Astrocyte (in vitro differentiated cells and primary cell): ENCODE data around the gene THG1L. TPM values are rescaled to one million over a fixed set of nuclear protein-coding genes. Genes with fewer than 3 reads are reported as not detected.

Experiments used
- DNase-seq: peaks from one replicate; pipeline ENCODE4 v3.0.0-alpha.2; 2010; ENCODE audit warnings: low read depth
- FAIRE-seq: peaks from 2 replicates; lab custom pipeline; 2011; peaks lifted over from hg19 to GRCh38; lab: Jason Lieb, UNC
- H2AFZ ChIP-seq: 2 replicates; pipeline ENCODE4 v1.6.0; 2012; ENCODE audit warnings: low read depth, low read length, inconsistent platforms
- H3K27ac ChIP-seq: 2 replicates; pipeline ENCODE4 v1.5.1; 2011; ENCODE audit warnings: low read depth, low read length, inconsistent platforms
- H3K27me3 ChIP-seq: 2 replicates; pipeline ENCODE4 v1.6.0; 2011; ENCODE audit warnings: low read length, inconsistent platforms; ENCODE audit not compliant: insufficient read depth
- H3K36me3 ChIP-seq: 2 replicates; pipeline ENCODE4 v1.5.1; 2011; ENCODE audit warnings: low read length, inconsistent platforms; ENCODE audit not compliant: insufficient read depth
- H3K4me1 ChIP-seq: 2 replicates; pipeline ENCODE4 v1.5.1; 2011; ENCODE audit warnings: low read length, inconsistent platforms; ENCODE audit not compliant: insufficient read depth
- H3K4me2 ChIP-seq: 2 replicates; pipeline ENCODE4 v1.6.0; 2012; ENCODE audit warnings: low read length, inconsistent platforms
- H3K4me3 ChIP-seq: 2 replicates; pipeline ENCODE4 v1.5.1; 2011; ENCODE audit warnings: low read depth, mild to moderate bottlenecking, low read length, inconsistent platforms; ENCODE audit not compliant: insufficient read depth
- H3K79me2 ChIP-seq: 2 replicates; pipeline ENCODE4 v1.6.0; 2012; ENCODE audit warnings: mild to moderate bottlenecking, low read length, inconsistent platforms; ENCODE audit not compliant: insufficient read depth
- H3K9ac ChIP-seq: 2 replicates; pipeline ENCODE4 v1.6.0; 2012; ENCODE audit warnings: mild to moderate bottlenecking, low read length, inconsistent platforms
- H3K9me3 ChIP-seq: 2 replicates; pipeline ENCODE4 v1.5.1; 2012; ENCODE audit warnings: low read depth, mild to moderate bottlenecking, low read length, inconsistent platforms; ENCODE audit not compliant: insufficient read depth
- H4K20me1 ChIP-seq: 2 replicates; pipeline ENCODE4 v1.6.0; 2012; ENCODE audit warnings: low read length, inconsistent platforms; ENCODE audit not compliant: insufficient read depth
- H3K27ac Mint-ChIP-seq: one replicate; pipeline ENCODE4 v1.8.0; 2021; ENCODE audit warnings: mild to moderate bottlenecking, mixed read lengths; ENCODE audit not compliant: unreplicated experiment
- H3K27me3 Mint-ChIP-seq: one replicate; pipeline ENCODE4 v1.8.0; 2021; ENCODE audit warnings: low read depth, mixed read lengths; ENCODE audit not compliant: unreplicated experiment
- H3K36me3 Mint-ChIP-seq: one replicate; pipeline ENCODE4 v1.8.0; 2021; ENCODE audit warnings: low read depth, mixed read lengths; ENCODE audit not compliant: unreplicated experiment
- H3K4me1 Mint-ChIP-seq: one replicate; pipeline ENCODE4 v1.8.0; 2021; ENCODE audit warnings: low read depth, mixed read lengths; ENCODE audit not compliant: unreplicated experiment
- H3K4me3 Mint-ChIP-seq: one replicate; pipeline ENCODE4 v1.8.0; 2021; ENCODE audit warnings: mild to moderate bottlenecking, moderate library complexity, mixed read lengths; ENCODE audit not compliant: unreplicated experiment
- H3K9me3 Mint-ChIP-seq: one replicate; pipeline ENCODE4 v1.8.0; 2021; ENCODE audit warnings: mild to moderate bottlenecking, mixed read lengths; ENCODE audit not compliant: unreplicated experiment
- EZH2 ChIP-seq: IDR thresholded peaks from 2 replicates; pipeline ENCODE4 v1.6.1; 2012; ENCODE audit warnings: mild to moderate bottlenecking, low read length, inconsistent platforms; ENCODE audit not compliant: insufficient read depth
- total RNA-seq: library from RNA; stranded (reverse); gene quantifications from 2 replicates; pipeline ENCODE4 v1.2.1, GENCODE V29; 2021
- TF ChIP-seq, protein P1 (sequence below): IDR thresholded peaks from 2 replicates; pipeline ENCODE4 v1.5.1; 2011; ENCODE audit warnings: low read depth, mild to moderate bottlenecking, inconsistent platforms, low read length, moderate library complexity; ENCODE audit not compliant: insufficient read depth

Gene THG1L
- total RNA-seq, 1 donor from 2014 or later, result 9.7 TPM

GRCh38 chr5:157743163-157744050 lies 12.2 kb downstream of the THG1L start, which contains the start of gene LSM11:
Gene LSM11 (plus strand): TSS chr5:157743712. CDS start chr5:157743751, 39 bp downstream.
- peak within 1 kb of the TSS; percentile 65 for H3K27ac ChIP-seq
- Mint-ChIP-seq H3K27ac (peak within 1 kb of the TSS; percentile 67), H3K4me1 (peaks cover 9% of the 10 kb centered on the region), H3K36me3 (no peaks in the 10 kb centered on the region), H3K9me3 (no peaks in the 10 kb centered on the region), H3K4me3 (peak within 1 kb of the TSS; percentile 92), H3K27me3 (no peaks in the 10 kb centered on the region)
- peak within 1 kb of the TSS; percentile 92 for H3K9ac ChIP-seq
- peak within 1 kb of the TSS; percentile 93 for H2AFZ ChIP-seq
- no peak for FAIRE-seq
- no peaks in the 10 kb centered on the region for H4K20me1 ChIP-seq
- TF ChIP-seq EZH2, result no peak
- TF ChIP-seq, protein P1, sequence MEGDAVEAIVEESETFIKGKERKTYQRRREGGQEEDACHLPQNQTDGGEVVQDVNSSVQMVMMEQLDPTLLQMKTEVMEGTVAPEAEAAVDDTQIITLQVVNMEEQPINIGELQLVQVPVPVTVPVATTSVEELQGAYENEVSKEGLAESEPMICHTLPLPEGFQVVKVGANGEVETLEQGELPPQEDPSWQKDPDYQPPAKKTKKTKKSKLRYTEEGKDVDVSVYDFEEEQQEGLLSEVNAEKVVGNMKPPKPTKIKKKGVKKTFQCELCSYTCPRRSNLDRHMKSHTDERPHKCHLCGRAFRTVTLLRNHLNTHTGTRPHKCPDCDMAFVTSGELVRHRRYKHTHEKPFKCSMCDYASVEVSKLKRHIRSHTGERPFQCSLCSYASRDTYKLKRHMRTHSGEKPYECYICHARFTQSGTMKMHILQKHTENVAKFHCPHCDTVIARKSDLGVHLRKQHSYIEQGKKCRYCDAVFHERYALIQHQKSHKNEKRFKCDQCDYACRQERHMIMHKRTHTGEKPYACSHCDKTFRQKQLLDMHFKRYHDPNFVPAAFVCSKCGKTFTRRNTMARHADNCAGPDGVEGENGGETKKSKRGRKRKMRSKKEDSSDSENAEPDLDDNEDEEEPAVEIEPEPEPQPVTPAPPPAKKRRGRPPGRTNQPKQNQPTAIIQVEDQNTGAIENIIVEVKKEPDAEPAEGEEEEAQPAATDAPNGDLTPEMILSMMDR, result peak; percentile 83
- H3K4me1 ChIP-seq, result peaks cover 14% of the 10 kb centered on the region
- peaks cover 6% of the 10 kb centered on the region for H3K36me3 ChIP-seq
- H3K4me3 ChIP-seq, result peak within 1 kb of the TSS; percentile 93
- H3K27me3 ChIP-seq, result no peaks in the 10 kb centered on the region
- DNase-seq, result peak; percentile 35
- peak within 1 kb of the TSS; percentile 100 for H3K4me2 ChIP-seq
- peaks cover 34% of the 10 kb centered on the region for H3K79me2 ChIP-seq
- no peaks in the 10 kb centered on the region for H3K9me3 ChIP-seq

DNA sequence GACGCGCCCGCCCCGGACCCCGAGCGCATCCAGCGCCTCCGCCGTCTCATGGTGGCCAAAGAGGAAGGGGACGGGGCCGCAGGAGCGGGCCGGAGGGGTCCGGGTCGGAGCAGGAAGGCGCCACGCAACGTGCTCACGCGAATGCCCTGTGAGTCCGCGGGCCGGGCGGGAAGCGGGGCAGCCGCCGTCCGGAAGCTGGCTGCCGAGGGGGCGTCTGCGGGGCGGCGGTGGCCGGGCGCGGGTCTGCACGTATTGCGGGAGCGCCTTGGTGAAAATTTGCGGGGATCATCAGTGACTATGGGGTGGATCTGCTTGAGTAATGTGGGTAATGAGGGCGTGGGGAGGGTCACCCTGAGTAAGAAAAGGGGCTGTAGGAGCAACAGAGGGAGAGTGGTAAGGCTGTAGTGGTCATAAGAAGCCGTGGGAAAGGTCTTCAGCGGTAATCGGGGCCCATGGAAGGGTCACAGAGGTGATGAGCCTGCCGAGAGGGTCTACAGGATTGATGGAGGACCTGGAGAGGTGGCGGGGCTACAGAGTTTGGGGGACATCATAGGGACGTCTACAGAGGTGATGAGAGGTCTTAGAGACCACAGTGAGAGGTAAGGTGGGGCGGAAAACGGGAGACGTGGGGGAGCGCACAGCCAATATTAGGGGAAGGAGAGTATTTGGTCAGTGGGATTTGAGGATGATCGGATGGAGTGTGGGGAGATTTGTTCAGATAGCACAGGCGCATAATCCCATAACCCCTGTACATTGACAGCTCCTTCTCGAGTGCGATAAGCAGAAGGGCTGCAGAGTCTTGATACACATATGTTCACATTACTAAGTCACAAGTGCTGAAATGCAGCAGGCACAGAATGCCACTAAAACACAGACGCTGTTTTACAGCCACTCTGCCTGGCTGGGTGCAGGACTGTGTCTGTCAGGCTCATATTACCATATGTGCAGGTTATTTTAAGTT lies 13.1 kb downstream of the THG1L start:
- Mint-ChIP-seq H3K4me3 (peak overlapping the region; percentile 92), H3K36me3 (no peaks in the 10 kb centered on the region), H3K27ac (peak overlapping the region; percentile 67), H3K9me3 (no peaks in the 10 kb centered on the region), H3K27me3 (no peaks in the 10 kb centered on the region), H3K4me1 (peaks cover 16% of the 10 kb centered on the region)
- peaks cover 24% of the 10 kb centered on the region for H3K4me1 ChIP-seq
- FAIRE-seq (no peak), DNase-seq (no peak)
- peaks cover 5% of the 10 kb centered on the region for H3K36me3 ChIP-seq
- TF ChIP-seq, protein P1, result no peak
- TF ChIP-seq EZH2, result no peak
- H3K27ac ChIP-seq, result peak overlapping the region; percentile 65
- H4K20me1 ChIP-seq, result no peaks in the 10 kb centered on the region
- peak overlapping the region; percentile 92 for H3K9ac ChIP-seq
- H3K4me2 ChIP-seq, result peak overlapping the region; percentile 100
- peak overlapping the region; percentile 93 for H3K4me3 ChIP-seq
- H2AFZ ChIP-seq, result peak overlapping the region; percentile 89
- H3K9me3 ChIP-seq, result no peaks in the 10 kb centered on the region
- H3K27me3 ChIP-seq, result no peaks in the 10 kb centered on the region
- peaks cover 34% of the 10 kb centered on the region for H3K79me2 ChIP-seq
